Smooth muscle cell of the brain vasculature (primary cell): ENCODE results near the gene CYTH1.

ENCODE experiments used
- DNase-seq: peaks from one replicate; pipeline ENCODE4 v3.0.0-alpha.2; 2012; ENCODE audit warnings: low read depth, low spot score

The CYTH1 gene

DNA sequence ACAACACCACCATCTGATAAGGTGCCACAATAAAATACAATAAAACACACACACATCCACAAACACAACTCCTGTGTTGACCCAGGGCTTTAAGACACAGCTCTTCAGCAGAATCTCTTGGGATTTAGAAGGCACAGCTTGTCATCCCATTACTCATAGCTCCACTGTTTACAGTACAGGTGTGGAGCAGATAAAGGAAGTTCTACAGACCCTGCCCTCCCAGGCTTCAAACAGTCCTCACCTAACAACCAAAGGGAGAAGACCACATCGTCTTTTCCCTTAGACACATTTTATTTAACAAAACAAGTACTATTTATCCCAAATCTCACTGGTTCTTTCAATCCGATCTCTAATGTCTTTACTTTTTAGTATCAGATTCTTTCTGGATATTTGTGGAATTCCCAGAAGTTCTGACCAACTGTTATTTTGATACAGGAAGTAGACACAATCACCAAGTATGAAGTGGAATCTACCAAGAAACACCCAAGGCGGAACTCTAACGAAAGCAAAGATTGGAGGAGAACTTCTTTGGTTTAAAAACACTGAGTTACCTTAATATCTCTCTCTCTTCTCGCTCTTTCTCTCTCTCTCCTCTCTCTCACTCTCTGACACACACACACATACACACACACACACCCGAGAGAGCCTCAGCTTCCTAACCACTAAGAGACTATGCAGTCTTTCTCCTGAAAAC, 46.1 kb downstream of the CYTH1 start:
- no peak for DNase-seq

DNA sequence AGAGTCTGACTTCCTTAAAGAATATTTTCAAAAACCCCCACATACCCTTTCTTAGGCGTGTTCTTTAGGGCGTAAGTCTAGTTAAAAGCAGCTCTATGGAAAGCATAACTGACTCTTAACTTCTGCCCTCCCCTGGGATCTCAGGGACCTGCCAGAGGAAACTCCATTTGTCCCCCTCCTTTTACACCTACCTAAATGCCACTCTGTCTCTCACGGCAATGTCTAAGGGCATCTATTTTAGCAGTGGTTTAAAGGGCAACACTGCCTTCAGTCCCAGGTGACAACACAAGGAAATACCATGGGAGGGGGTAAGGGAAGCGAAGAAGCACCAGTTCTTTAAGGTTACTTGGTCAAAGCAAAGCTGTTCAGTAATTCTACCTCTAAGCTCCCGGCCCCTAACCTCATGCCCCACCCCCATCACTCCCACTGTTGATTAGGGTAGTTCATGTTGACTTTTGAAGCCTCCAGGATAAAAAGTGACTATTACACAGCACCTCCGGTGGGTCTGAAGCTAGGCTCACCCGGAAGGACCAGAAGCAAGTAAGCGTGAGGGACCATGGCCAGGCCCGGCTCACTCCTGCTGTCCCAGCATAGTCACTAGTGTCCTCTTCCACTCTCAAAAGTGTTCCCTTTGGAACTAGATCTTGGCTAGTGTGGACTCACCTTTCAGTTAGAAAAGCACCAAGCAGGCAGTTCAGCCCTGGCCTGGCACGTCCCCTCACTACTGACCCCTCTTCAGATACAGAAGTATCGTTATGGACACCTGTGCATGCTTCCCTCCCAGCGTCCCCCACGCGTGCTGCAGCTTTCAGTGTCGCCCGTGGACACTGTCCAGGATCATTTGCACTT, 47.1 kb downstream of the CYTH1 start:
- DNase-seq = no peak

DNA sequence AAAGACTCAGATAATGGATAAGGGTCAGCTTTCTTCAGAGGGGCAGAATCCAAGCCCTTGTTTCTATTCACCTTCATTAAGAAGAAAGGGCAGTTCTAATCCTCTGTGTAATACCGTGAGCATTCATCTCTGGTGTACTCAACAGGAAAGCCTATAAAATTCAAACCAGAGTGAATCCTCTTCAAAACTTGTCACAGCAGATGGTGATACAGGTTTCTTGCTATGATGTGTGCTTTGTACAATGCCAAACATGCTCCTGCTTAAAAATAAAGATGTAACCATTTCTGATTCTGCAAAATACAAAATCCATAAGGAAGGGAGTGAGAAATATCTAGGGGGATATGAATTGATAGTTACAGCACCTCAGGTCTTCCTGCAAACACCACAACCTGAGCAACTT, 49.7 kb downstream of the CYTH1 start:
- DNase-seq = no peak

DNA sequence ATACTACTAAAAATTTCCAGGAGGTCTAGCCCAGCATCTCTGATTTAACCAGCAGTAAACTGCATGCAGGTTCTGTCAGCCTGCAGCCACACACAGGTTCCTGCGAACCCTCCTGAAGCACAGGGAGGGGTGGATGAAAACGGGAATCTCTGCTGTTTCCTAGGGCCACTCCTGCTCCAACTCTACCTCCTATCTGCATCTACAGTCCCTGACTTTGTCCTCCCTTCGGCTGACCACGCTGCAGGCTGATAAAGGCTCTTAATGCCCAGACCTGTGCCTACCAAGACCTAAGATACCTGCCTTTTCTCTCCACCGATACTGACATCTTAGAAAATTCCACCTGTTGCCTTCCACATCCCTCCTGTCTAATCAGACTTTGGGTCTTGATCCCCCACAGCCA, 50.2 kb downstream of the CYTH1 start:
- DNase-seq = no peak

DNA sequence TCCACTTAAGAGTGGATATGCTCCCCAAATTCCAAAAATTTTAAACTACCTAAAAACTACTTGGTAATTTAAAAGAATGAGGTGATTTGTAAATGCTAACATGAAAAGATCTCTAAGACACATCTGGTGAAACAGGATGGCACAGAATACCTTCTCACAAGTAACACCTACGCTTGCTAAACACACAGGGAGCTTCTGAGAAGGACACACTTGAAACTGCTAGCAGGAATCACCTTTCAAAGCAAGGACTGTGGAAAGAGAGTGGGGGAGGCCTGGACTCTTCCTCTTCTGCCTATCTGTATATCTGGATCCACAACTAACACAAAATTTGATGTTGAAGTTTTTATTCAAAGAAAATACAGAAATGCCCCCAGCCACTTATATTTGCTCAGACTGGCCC, 52.4 kb downstream of the CYTH1 start:
- no peak for DNase-seq

DNA sequence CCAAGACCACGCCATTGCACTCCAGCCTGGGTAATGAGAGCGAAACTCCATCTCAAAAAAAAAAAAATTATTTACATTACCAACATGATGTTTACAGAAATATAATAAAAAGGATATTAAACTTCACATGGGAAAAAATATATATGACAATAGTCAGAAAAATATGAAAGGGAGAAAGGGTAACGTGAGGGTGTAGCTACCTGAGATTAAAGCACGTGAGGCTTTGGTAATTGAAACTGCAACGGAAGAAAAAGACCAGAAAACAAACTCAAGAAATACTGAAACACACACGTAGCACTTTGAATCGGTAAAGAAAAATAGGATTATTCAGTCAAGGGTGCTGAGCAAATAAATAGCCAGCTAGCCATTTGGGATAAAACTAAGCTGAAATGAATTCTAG, 53.6 kb downstream of the CYTH1 start:
- DNase-seq = no peak

DNA sequence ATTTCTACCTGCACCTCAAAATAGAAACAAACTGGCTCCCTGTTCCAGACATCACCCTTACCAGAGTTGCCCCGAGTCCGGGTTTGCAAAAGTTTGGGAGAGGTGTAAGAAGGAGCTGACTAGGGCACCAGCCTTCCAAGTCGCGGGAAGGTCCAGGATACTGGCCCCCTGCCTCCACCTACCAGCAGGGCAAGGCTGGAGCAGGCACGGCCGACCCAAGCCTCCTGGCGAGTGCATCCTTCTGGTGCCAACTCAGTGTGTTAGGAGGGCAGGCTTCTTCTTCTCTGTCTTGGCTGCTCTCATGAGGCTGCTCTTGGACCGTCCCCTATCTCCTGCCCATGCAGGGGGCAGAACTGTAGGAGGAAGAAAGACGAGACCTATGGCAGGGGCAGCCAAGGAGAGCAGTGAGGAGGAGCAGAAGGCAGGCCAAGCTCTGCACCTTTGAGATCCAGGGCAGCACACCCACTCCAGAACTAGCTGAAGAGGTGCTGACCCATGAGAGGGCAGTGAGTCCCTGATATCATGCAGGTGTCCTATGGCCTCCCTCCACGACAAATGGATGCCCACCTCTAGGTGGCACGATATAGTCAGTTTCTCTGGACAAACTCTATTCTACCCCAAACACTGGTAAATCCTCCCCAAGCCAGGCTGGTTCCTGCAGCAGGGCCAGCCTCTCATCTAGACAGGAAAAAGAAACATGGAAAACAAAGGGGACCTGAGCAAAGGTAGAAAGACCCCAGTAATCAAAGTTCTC, 54.4 kb downstream of the CYTH1 start:
- no peak for DNase-seq

DNA sequence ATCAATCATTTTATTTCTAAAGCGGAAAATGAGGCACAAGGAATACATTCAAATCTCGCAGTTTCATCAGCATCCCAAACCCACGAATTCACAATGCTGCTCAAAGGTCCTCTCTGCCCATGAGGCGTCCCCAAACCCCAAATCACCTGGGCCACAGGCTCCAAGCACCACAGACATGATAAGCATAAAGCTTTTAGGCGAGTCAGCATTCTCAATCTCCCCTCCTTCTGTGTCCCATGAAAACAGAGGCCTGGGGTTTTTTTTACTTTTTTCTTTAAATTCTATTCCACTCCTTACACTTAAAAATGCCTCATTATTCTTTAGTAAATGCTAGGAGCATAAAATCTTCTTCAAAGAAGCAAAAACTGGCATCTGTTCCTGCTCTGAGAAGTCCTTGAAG, 55.0 kb downstream of the CYTH1 start:
- DNase-seq = no peak

DNA sequence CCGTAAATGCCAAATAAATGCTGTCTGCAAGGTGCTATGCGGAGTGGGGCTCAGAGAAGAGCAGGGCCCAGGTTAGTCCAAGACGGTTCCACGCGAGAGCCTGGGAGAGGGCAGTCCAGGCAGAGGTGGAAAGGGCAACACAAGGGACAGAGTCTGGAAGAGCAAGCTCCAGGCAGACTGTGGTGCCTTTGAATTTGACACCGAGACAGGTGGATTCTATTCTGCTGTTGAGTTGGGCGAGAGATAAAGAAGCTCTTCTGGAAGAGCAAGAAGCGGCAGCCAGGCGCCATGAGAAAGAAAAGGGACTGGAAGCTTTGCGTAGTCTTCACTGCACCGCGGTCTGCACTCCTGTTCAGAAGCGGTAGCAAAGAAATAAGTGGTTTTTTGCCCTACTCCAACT, 55.6 kb downstream of the CYTH1 start:
- DNase-seq = no peak

DNA sequence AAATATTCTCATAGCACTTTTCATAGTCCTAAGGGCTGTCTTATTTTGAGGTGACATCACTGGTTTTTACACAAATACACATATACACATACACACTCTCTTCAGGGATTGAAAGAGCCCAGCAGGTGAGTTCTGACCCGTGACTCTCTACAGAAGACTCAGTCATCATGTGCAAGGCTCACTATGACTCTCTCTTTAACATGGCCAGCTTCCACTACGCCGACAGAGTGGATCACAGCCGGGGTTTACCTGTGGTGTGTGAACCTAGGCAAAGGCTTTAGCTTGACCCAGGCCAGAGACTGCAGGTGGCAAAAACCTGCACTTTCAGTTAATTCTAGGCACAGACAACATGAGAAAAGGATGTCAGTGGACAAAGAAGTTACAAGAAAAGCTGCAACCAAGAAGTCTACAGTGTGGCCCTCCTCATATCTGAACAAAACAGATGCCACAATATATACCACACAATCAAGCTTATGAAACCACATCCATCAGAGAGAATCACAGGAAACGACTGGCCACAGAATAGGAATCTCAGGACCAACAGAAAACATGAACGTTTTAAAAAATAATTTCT, 56.5 kb downstream of the CYTH1 start:
- DNase-seq = no peak

DNA sequence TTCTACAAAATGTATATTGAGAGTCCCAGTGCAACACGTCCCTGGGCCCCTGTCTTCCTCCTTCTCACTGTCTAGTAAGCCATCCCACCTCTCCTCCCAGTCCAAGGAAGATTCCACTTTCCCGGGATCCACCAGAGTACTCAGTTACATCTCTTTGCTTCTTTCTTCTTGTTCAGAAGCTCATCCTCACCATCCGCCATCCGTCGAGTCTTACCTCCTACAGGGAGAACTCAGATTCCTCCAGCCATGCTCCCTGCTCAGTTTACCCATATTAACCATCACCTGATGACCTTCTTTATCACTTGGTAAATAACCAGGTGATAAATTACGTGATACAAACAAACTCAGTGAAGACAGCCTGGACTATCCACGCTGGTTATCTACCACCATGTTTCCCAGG, 57.1 kb downstream of the CYTH1 start:
- DNase-seq = no peak

DNA sequence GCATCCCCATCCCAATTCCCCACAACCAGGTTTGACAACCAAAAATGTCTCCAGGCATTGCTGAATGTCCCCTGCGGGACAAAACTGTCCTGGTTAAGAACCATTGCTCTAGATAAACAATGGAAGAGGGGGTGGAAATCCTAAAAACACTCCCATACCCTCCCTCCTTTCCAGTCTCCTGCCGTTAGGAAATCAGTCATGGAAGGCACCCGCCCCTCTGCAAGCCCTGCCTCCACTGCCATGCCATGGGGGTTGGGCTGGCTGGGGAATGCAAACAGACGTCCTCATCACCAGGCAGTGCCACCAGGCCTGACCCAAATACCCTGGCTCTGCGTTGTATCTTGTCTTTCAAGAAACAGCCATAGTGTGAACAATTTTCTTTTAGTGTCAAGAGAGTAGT, 57.5 kb downstream of the CYTH1 start:
- DNase-seq = no peak

DNA sequence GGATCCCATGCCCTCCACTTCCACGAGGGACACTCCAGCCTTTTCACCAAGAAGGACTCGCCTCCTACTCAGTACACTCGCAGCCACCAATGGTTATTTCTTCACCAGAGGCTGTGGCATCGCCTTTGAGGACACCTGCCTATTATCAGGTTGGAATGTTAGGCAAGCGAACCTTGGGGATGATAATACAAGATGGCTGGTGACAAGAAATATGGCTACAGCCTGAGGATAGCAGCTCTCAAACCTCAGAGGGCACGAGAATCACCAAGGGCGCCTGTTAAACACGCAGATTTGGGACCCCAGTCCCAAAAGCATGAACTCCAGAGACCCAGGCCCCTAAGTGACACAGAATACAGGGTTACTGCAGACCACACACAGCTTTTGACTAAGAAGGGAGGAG, 58.1 kb downstream of the CYTH1 start:
- no peak for DNase-seq

DNA sequence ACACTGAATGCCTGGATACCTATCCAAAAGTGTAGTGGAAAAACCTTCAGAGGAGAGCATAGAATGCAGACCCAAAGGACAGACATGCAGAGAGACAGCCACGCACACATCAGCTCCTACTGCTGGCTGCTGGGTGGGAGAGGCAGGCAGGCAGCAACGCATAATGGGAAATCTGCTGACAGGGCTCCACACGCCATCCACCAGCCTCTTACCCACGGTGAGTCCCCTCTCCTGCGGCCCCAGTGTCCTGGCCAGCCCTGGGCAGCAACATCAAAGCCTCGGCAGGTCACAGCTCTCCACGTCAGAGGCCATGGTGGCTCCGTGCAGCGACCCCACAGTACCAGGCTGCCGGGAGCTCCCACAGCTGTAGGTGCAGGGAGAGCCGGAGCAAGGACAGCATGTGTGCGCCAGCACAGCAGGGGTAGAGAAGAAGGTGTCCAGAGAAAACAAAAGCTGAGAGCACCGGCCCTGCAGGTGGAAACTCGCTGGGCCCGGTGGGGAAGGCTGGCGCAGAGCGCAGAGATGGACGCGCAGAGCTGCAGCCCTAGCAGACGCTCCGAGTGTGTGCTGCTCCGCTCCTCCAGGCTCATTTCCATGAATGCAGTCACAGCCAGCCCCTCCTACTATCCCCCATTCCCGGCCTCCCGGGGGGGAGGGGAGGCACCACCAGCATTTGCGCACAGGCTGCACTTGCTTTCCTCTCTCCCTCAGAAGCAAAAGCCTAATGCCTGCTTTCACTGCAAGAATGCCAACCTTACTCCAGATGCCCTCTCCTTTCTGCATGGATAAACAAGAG, 58.9 kb downstream of the CYTH1 start:
- DNase-seq = no peak

DNA sequence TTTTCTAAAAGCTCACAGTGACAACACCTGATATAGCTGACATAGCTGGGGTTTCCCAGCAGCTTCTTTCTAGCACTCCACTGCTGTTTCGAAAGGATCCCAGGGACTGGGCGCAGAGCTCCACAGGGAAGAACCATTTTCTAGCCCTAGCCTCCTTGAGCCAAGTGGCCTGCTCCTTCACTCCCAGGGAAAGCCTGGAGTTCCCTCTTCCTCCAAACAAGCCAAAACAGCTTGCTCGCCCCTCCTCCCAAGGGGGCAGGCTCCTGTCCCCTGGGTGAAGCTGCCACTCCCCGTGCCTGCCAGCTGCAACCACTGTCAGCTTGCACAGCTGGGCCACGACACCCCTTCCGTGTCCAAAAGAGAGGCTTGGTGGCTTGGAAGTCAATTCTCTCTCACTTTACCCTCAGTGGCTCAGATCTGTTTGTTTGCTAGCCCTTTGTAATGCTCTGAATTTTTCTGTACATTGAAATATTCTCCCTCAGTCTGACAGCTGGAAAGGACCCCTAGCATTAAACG, 59.8 kb downstream of the CYTH1 start:
- DNase-seq = no peak

DNA sequence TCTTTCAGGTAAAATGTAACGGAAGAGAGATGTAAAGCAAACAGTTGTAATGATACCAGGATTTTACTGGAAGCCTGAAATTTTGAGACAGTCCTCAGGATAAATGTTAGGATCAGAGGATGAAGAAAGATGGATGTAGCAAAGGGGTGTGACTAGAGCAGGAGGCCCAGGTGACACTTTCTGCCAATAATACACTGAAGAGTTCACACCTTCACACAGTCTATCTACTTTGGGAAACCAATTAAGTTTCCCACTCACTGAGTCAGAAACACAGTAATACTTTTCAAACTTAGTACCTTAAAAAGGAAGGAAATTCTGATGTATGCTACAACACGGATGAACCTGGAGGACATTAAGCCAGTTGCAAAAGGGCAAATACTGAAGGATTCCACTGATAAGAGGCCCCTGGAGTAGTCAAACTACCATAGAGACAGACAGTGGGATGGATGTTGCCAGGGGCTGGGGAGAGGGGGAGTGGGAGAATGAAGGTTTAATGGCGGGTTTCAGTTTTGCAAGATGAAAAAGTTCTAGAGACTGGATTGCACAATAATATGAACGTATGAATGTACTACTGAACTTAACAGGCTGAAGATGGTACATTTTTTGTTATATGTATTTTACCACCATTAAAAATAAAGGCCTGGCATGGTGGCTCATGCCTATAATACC, 62.3 kb downstream of the CYTH1 start:
- DNase-seq = no peak

DNA sequence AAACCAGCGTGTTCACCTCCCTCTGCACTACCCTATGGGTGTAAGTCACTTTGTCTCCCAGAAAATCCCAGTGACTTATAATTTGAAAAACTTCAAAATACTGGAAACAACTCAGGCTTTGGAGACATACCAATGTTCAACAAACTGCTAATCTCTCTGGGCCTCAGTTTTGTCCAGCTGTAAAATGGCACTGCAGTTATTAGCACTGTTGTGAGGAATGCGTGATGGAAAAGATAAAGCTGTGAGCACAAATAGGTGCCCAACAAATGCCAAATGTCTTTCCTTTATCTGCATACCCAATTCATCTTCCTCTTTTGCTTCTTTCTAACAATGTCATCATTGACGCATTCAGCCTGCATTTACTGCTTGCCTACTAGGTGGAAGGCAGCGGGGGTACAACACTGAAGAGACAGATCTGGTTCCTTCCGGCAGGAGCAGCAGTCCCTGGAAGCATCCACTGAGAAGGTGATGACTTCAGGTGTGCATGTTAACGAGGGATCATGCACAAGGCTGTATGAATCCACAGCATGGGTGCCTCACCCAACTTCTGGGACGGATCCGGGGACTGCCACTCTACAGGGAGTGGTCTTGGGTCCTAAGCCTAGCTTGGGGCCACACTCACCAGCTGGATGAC, 63.4 kb downstream of the CYTH1 start:
- no peak for DNase-seq

DNA sequence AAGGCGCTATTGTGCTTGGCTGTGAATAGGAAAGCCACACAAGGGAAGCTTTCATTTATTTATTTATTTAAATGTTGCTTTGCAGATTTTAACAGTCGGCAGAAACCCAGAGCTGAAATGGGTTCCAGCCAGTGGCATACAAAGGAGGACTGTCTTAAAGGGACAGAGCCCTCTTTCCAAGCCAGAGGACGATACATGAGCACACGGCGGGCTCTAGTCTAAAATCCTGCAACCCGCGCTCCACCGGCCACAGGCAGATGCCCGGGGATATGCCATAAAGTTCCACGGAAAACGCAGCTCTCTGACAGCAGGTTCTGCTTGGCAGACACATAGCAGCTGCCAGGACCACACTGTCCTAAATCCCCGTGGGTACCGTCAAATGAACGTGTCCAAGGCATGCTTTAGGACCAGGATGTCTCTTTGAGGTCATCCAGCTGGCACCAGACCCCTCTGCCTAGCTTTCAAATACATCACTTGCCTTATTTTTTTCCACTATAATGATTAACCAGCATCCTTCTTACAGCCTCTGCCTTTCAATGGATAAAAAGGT, 64.6 kb downstream of the CYTH1 start:
- no peak for DNase-seq

DNA sequence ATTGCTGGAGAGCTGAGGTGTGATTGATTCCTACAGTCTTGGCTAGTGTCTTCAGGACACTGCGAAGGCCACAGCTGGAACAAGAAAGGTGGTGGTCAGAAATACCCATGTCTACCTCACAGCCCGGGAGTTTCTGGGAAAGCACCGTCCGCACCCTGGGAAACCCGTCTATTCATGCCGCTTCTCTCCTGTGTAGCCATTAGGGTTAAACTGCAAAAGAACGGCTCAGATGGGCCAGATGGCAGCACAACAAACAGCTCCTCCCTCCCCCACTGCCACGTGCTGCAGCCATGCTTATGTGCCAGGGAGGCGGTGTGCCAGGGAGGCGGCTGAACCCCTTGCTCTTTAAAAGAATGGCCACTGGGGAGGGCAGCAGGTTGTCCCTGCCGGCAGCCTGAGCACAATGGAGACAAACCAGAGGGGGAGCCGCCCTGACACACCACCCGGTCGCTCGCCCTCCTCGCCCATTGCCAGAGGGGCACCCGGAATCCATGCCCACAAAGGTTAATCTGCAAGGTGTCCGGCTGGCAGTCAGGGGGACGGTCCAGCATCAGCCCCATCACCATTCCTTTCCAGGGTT, 65.2 kb downstream of the CYTH1 start:
- no peak for DNase-seq
